ENCODE results near the gene CYP2A13.
"Not testable (repeated sequence)": the region's sequence is repeated elsewhere in the genome, so short reads cannot be mapped to it uniquely, and the experiment has no call there.

DNA sequence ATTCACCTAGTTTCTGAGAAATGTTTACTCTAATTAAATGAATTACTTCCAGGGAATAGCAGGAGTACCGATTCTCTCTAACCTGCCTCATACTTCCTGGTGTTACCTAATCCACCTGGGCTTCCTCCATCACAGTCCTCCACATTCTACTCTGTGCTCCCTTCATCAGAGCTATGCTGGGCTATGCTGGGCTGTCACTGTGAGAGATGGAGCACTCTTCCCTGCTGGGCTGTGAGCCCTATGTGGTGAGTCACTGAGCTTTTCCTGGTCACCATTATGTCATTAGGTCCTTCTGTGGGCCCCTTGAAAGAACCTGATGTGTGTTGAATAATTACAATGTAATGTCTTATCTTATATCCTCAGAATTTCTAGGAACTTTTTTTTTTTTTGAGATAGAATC lies 43.2 kb upstream of the CYP2A13 start:
- TF ChIP-seq, protein P1, sequence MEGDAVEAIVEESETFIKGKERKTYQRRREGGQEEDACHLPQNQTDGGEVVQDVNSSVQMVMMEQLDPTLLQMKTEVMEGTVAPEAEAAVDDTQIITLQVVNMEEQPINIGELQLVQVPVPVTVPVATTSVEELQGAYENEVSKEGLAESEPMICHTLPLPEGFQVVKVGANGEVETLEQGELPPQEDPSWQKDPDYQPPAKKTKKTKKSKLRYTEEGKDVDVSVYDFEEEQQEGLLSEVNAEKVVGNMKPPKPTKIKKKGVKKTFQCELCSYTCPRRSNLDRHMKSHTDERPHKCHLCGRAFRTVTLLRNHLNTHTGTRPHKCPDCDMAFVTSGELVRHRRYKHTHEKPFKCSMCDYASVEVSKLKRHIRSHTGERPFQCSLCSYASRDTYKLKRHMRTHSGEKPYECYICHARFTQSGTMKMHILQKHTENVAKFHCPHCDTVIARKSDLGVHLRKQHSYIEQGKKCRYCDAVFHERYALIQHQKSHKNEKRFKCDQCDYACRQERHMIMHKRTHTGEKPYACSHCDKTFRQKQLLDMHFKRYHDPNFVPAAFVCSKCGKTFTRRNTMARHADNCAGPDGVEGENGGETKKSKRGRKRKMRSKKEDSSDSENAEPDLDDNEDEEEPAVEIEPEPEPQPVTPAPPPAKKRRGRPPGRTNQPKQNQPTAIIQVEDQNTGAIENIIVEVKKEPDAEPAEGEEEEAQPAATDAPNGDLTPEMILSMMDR (conservative IDR thresholded peaks at IDR 0.05 in 1 of 2, IDR thresholded peaks at IDR 0.05 in 1 of 2; ENCODE audit: extremely low read depth in 1 of 2, insufficient read depth in 1 of 2, low read depth in 1 of 2, low read length in 2 of 2), result not testable (repeated sequence)
- not testable (repeated sequence) for TF ChIP-seq EZH2 (IDR thresholded peaks at IDR 0.05; ENCODE audit: borderline replicate concordance, low read length)

Measured in mammary epithelial cell (primary cell).